HepG2 (cell line): ENCODE results near the gene LITAFD. TPM values are rescaled to one million over a fixed set of nuclear protein-coding genes. Genes with fewer than 3 reads are reported as not detected.
A peak's percentile ranks its signal among the peaks of the same experiment; 100 is the strongest.

ENCODE experiments used
- AHDC1 ChIP-seq: sonication (generic); formaldehyde crosslinking; IDR thresholded peaks from 2 replicates; pipeline ENCODE4 v1.5.1; 2020; ENCODE audit warnings: mild to moderate bottlenecking, missing genetic modification reagents, borderline replicate concordance
- E2F2 ChIP-seq: sonication (generic); formaldehyde crosslinking; IDR thresholded peaks from 2 replicates; pipeline ENCODE4 v1.4.0; 2020; ENCODE audit warnings: missing genetic modification reagents, borderline replicate concordance
- RAD21 ChIP-seq: fragments of 450-650 bp; formaldehyde crosslinking; IDR thresholded peaks from 2 replicates; pipeline ENCODE4 v1.5.0; 2020; ENCODE audit warnings: mild to moderate bottlenecking
- SOX13 ChIP-seq, 3 experiments: fragments of 450-650 bp in 1 of 3; sonication (generic) in 1 of 3; formaldehyde crosslinking in 1 of 3; IDR thresholded peaks in 2 of 3; conservative IDR thresholded peaks in 1 of 3; 2 replicates each; pipeline versions ENCODE4 v1.5.0 to v1.6.1; 2016 to 2020; ENCODE audit warnings: antibody characterized with exemption in 1 of 3, mild to moderate bottlenecking in 1 of 3, missing compliant biosample characterization in 1 of 3, missing genetic modification reagents in 1 of 3, moderate library complexity in 1 of 3
- ZNF253 ChIP-seq: sonication (generic); formaldehyde crosslinking; IDR thresholded peaks from 2 replicates; pipeline ENCODE4 v1.8.0; 2022; ENCODE audit warnings: mild to moderate bottlenecking, missing genetic modification reagents, borderline replicate concordance
- ZNF281 ChIP-seq: sonication (generic); formaldehyde crosslinking; IDR thresholded peaks from 2 replicates; pipeline ENCODE4 v1.4.0; 2020; ENCODE audit warnings: missing genetic modification reagents, borderline replicate concordance
- ZNF407 ChIP-seq: sonication (generic); formaldehyde crosslinking; IDR thresholded peaks from one replicate; pipeline ENCODE4 v1.5.1; 2020; ENCODE audit warnings: mild to moderate bottlenecking, missing genetic modification reagents; ENCODE audit errors: not compliant biosample characterization
- ZNF564 ChIP-seq: sonication (generic); formaldehyde crosslinking; IDR thresholded peaks from 2 replicates; pipeline ENCODE4 v1.8.1; 2023; ENCODE audit warnings: mild to moderate bottlenecking, missing genetic modification reagents
- polyA plus RNA-seq, 8 experiments: library from polyadenylated mRNA; depleted of rRNA in 3 of 8; stranded (reverse) in 7 of 8; unstranded in 1 of 8; fragments of >200 nt; fragmentation: Illumina TruSeq in 4 of 8; extraction: Trizol in 4 of 8; gene quantifications; 2 replicates each; pipeline versions ENCODE4 v1.2.1 to v1.2.3, GENCODE V29; 2011 to 2016; ENCODE audit warnings: low read depth in 4 of 8, missing spikeins in 1 of 8, mixed read lengths in 1 of 8; ENCODE audit not compliant: insufficient read depth in 1 of 8
- total RNA-seq, 5 experiments: library from RNA; depleted of rRNA; stranded (reverse); fragments of >200 nt; fragmentation: Illumina TruSeq; extraction: Trizol; gene quantifications; 2 replicates each; pipeline ENCODE4 v1.2.3, GENCODE V29; 2016; ENCODE audit warnings: low read depth in 1 of 5

Gene LITAFD
- total and polyA plus RNA-seq, 2 of the 13 experiments (the other 11 are each of a cell fraction or from before 2014, with no cell fraction given), result not detected

GRCh38 chr16:8850279-8850885 lies 31.8 kb upstream of the LITAFD start (continued):
- peak; percentile 67 for TF ChIP-seq ZNF407 (CRISPR knock-in tag)
- 0 out of 2 replicates have a peak, but pooled peaks have one; percentile 14 for TF ChIP-seq E2F2 (CRISPR knock-in tag)
- peak; percentile 90 for TF ChIP-seq ZNF564 (CRISPR knock-in tag)
- no peak; the same call in 1 of the 2 replicates for TF ChIP-seq AHDC1 (CRISPR knock-in tag)
- TF ChIP-seq ZNF253, result 0 out of 2 replicates have a peak, but pooled peaks have one; percentile 28
- TF ChIP-seq SOX13 (IDR thresholded peaks at IDR 0.05), result no peak
- peak in 1 of 2 experiments; percentile 82; a peak in 1 of 4 replicates for TF ChIP-seq SOX13 (CRISPR knock-in tag; conservative IDR thresholded peaks at IDR 0.05 in 1 of 2, IDR thresholded peaks at IDR 0.05 in 1 of 2)
- TF ChIP-seq RAD21, result peak; percentile 66; the same call in 1 of the 2 replicates
- TF ChIP-seq ZNF281 (CRISPR knock-in tag), result peak; percentile 78
